ENCODE data around the gene HOMER3. TPM values are rescaled to one million over a fixed set of nuclear protein-coding genes. Genes with fewer than 3 reads are reported as not detected.
A peak's percentile ranks its signal among the peaks of the same experiment; 100 is the strongest.
"Not testable (repeated sequence)": the region's sequence is repeated elsewhere in the genome, so short reads cannot be mapped to it uniquely, and the experiment has no call there.

Gene HOMER3
- total RNA-seq, 1 donor from 2014 or later, result 28.2 TPM

- Mint-ChIP-seq H3K27ac (no peak overlapping the region), H3K4me3 (no peak overlapping the region), H3K27me3 (ENCODE audit: insufficient read depth, low read depth) (peaks cover 8% of the 10 kb centered on the region), H3K4me1 (peaks cover 14% of the 10 kb centered on the region), H3K36me3 (no peaks in the 10 kb centered on the region), H3K9me3 (no peaks in the 10 kb centered on the region)
- Histone ChIP-seq H4K20me1 (ENCODE audit: low read depth) (no peaks in the 10 kb centered on the region), H3K9ac (no peak overlapping the region), H2AFZ (replicated peaks) (no peak overlapping the region), H3K4me1 (no peaks in the 10 kb centered on the region), H3K79me2 (ENCODE audit: low read depth) (no peaks in the 10 kb centered on the region), H3F3A (ENCODE audit: low read depth) (peaks cover 11% of the 10 kb centered on the region), H3K36me3 (no peaks in the 10 kb centered on the region), H3K4me2 (no peak overlapping the region), H3K4me3 (no peak overlapping the region), H3K9me3 (ENCODE audit: low read depth) (no peaks in the 10 kb centered on the region), H3K27me3 (peaks cover 7% of the 10 kb centered on the region), H3K27ac (no peak overlapping the region)
- TF ChIP-seq EZH2phosphoT487 (IDR thresholded peaks at IDR 0.05), result no peak
- no peak for TF ChIP-seq EZH2 (IDR thresholded peaks at IDR 0.05)
- TF ChIP-seq CTCF (IDR thresholded peaks at IDR 0.05), result no peak
- no peak for DNase-seq (ENCODE audit: low spot score)
These were observed 19.4 kb upstream of the HOMER3 start for GRCh38 chr19:18960370-18960769.

- H3K9ac ChIP-seq, result no peak overlapping the region
- Mint-ChIP-seq H3K27me3 (ENCODE audit: insufficient read depth, low read depth) (peaks cover 4% of the 10 kb centered on the region), H3K4me1 (no peaks in the 10 kb centered on the region), H3K4me3 (no peak overlapping the region), H3K36me3 (no peaks in the 10 kb centered on the region), H3K9me3 (no peaks in the 10 kb centered on the region), H3K27ac (no peak overlapping the region)
- no peaks in the 10 kb centered on the region for H3K36me3 ChIP-seq
- DNase-seq (ENCODE audit: low spot score), result no peak
- no peaks in the 10 kb centered on the region for H3F3A ChIP-seq (ENCODE audit: low read depth)
- H3K4me2 ChIP-seq, result no peak overlapping the region
- H3K9me3 ChIP-seq (ENCODE audit: low read depth), result no peaks in the 10 kb centered on the region
- H4K20me1 ChIP-seq (ENCODE audit: low read depth), result no peaks in the 10 kb centered on the region
- H2AFZ ChIP-seq (replicated peaks), result no peak overlapping the region
- no peak overlapping the region for H3K27ac ChIP-seq
- H3K27me3 ChIP-seq, result no peaks in the 10 kb centered on the region
- TF ChIP-seq CTCF (IDR thresholded peaks at IDR 0.05) (no peak), EZH2 (IDR thresholded peaks at IDR 0.05) (no peak), EZH2phosphoT487 (IDR thresholded peaks at IDR 0.05) (no peak)
- H3K4me1 ChIP-seq, result no peaks in the 10 kb centered on the region
- H3K79me2 ChIP-seq (ENCODE audit: low read depth), result no peaks in the 10 kb centered on the region
- H3K4me3 ChIP-seq, result no peak overlapping the region
These were observed 14.0 kb upstream of the HOMER3 start for GRCh38 chr19:18955042-18955441.

- no peak overlapping the region for H3K4me3 ChIP-seq
- H2AFZ ChIP-seq (replicated peaks), result no peak overlapping the region
- DNase-seq (ENCODE audit: low spot score), result no peak
- H3K4me1 Mint-ChIP-seq, result no peaks in the 10 kb centered on the region
- no peak overlapping the region for H3K27ac Mint-ChIP-seq
- H3K9me3 Mint-ChIP-seq, result no peaks in the 10 kb centered on the region
- no peaks in the 10 kb centered on the region for H3K9me3 ChIP-seq (ENCODE audit: low read depth)
- H3K36me3 Mint-ChIP-seq, result no peaks in the 10 kb centered on the region
- peaks cover 4% of the 10 kb centered on the region for H3K27me3 Mint-ChIP-seq (ENCODE audit: insufficient read depth, low read depth)
- no peaks in the 10 kb centered on the region for H3K36me3 ChIP-seq
- no peaks in the 10 kb centered on the region for H3K79me2 ChIP-seq (ENCODE audit: low read depth)
- peak overlapping the region; percentile 44 for H3K4me3 Mint-ChIP-seq
- TF ChIP-seq EZH2phosphoT487 (IDR thresholded peaks at IDR 0.05) (no peak), CTCF (IDR thresholded peaks at IDR 0.05) (no peak), EZH2 (IDR thresholded peaks at IDR 0.05) (no peak)
- no peaks in the 10 kb centered on the region for H3F3A ChIP-seq (ENCODE audit: low read depth)
- no peaks in the 10 kb centered on the region for H3K4me1 ChIP-seq
- no peak overlapping the region for H3K9ac ChIP-seq
- H3K27me3 ChIP-seq, result no peaks in the 10 kb centered on the region
- H3K27ac ChIP-seq, result no peak overlapping the region
- no peak overlapping the region for H3K4me2 ChIP-seq
- H4K20me1 ChIP-seq (ENCODE audit: low read depth), result no peaks in the 10 kb centered on the region
These were observed 13.1 kb upstream of the HOMER3 start for GRCh38 chr19:18954094-18954493.

- H3K36me3 ChIP-seq; DNase-seq (ENCODE audit: low spot score); H3K4me3 Mint-ChIP-seq: not testable (repeated sequence)
These were observed 11.5 kb upstream of the HOMER3 start for GRCh38 chr19:18952364-18953003.

More at GRCh38 chr19:18952364-18953003, 11.5 kb upstream of the HOMER3 start:
- H3K27ac Mint-ChIP-seq; H3K4me1 Mint-ChIP-seq; H3K4me3 ChIP-seq; H3K27ac ChIP-seq; H3K9me3 ChIP-seq (ENCODE audit: low read depth); H3K79me2 ChIP-seq (ENCODE audit: low read depth); H3K9ac ChIP-seq; H3K36me3 Mint-ChIP-seq; H4K20me1 ChIP-seq (ENCODE audit: low read depth); H3K27me3 ChIP-seq; H3K9me3 Mint-ChIP-seq; H3F3A ChIP-seq (ENCODE audit: low read depth); H2AFZ ChIP-seq (replicated peaks); H3K4me1 ChIP-seq; H3K27me3 Mint-ChIP-seq (ENCODE audit: insufficient read depth, low read depth); H3K4me2 ChIP-seq: not testable (repeated sequence)
